GM12878 (cell line): Measurements from ENCODE around the gene ACTA2.

Experiments used
- ESRRA ChIP-seq: IDR thresholded peaks from 2 replicates; pipeline ENCODE4 v1.6.1; 2012; ENCODE audit warnings: mild to moderate bottlenecking, low read length, improper control_type of control experiment
- TF ChIP-seq, protein P1 (sequence below): fragments of 450-650 bp; IDR thresholded peaks from 2 replicates; pipeline ENCODE4 v1.6.1; 2017; ENCODE audit warnings: mild to moderate bottlenecking, moderate library complexity
- TF ChIP-seq, protein P2 (sequence below): IDR thresholded peaks from 2 replicates; pipeline ENCODE4 v1.6.1; 2011; ENCODE audit warnings: low read depth, low read length, improper control_type of control experiment, borderline replicate concordance

DNA sequence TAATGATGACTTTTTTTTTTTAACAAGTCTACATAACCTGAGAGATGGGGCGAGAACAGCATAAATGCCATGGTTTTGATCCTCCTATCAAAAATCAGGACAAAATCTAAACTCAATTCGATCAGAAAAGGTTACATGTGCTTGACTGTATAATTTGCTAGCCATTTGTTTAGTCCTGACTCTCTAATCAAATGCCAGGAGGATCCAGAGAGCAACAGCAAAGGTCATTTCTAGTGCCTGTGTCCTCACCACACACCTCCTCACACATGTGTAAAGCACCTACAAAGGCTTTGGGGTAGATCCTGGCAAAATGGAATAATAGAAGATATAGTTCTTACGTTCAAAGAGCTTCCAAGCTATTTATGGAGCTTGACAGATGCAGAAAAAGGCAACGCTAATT, 27.0 kb upstream of the ACTA2 start:
- no peak for TF ChIP-seq ESRRA
- TF ChIP-seq, protein P1, sequence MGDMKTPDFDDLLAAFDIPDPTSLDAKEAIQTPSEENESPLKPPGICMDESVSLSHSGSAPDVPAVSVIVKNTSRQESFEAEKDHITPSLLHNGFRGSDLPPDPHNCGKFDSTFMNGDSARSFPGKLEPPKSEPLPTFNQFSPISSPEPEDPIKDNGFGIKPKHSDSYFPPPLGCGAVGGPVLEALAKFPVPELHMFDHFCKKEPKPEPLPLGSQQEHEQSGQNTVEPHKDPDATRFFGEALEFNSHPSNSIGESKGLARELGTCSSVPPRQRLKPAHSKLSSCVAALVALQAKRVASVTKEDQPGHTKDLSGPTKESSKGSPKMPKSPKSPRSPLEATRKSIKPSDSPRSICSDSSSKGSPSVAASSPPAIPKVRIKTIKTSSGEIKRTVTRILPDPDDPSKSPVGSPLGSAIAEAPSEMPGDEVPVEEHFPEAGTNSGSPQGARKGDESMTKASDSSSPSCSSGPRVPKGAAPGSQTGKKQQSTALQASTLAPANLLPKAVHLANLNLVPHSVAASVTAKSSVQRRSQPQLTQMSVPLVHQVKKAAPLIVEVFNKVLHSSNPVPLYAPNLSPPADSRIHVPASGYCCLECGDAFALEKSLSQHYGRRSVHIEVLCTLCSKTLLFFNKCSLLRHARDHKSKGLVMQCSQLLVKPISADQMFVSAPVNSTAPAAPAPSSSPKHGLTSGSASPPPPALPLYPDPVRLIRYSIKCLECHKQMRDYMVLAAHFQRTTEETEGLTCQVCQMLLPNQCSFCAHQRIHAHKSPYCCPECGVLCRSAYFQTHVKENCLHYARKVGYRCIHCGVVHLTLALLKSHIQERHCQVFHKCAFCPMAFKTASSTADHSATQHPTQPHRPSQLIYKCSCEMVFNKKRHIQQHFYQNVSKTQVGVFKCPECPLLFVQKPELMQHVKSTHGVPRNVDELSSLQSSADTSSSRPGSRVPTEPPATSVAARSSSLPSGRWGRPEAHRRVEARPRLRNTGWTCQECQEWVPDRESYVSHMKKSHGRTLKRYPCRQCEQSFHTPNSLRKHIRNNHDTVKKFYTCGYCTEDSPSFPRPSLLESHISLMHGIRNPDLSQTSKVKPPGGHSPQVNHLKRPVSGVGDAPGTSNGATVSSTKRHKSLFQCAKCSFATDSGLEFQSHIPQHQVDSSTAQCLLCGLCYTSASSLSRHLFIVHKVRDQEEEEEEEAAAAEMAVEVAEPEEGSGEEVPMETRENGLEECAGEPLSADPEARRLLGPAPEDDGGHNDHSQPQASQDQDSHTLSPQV, result no peak
- TF ChIP-seq, protein P2, sequence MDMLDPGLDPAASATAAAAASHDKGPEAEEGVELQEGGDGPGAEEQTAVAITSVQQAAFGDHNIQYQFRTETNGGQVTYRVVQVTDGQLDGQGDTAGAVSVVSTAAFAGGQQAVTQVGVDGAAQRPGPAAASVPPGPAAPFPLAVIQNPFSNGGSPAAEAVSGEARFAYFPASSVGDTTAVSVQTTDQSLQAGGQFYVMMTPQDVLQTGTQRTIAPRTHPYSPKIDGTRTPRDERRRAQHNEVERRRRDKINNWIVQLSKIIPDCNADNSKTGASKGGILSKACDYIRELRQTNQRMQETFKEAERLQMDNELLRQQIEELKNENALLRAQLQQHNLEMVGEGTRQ, result no peak
